ENCODE results near the gene GALNT17.
"Not testable (repeated sequence)": the region's sequence is repeated elsewhere in the genome, so short reads cannot be mapped to it uniquely, and the experiment has no call there.

Gene GALNT17

GRCh38 chr7:71237945-71238344 lies 106.0 kb downstream of the GALNT17 start:
- no peak for DNase-seq

GRCh38 chr7:71238581-71239295 lies 106.8 kb downstream of the GALNT17 start:
- no peak for DNase-seq

- DNase-seq: no peak
Measured at GRCh38 chr7:71239586-71240268, 107.8 kb downstream of the GALNT17 start.

GRCh38 chr7:71243736-71244410 lies 111.9 kb downstream of the GALNT17 start:
- DNase-seq: no peak

- no peak for DNase-seq
Measured at GRCh38 chr7:71245038-71245437, 113.1 kb downstream of the GALNT17 start.

GRCh38 chr7:71251706-71252105 lies 119.8 kb downstream of the GALNT17 start:
- no peak for DNase-seq

- DNase-seq: no peak
Measured at GRCh38 chr7:71254751-71255150, 122.8 kb downstream of the GALNT17 start.

GRCh38 chr7:71255537-71256178 lies 123.7 kb downstream of the GALNT17 start:
- DNase-seq: no peak

GRCh38 chr7:71261066-71261465 lies 129.1 kb downstream of the GALNT17 start:
- DNase-seq: no peak

- DNase-seq: not testable (repeated sequence)
Measured at GRCh38 chr7:71262834-71263233, 130.9 kb downstream of the GALNT17 start.

- no peak for DNase-seq
Measured at GRCh38 chr7:71264005-71264404, 132.1 kb downstream of the GALNT17 start.

GRCh38 chr7:71266912-71267311 lies 135.0 kb downstream of the GALNT17 start:
- DNase-seq: no peak

GRCh38 chr7:71267734-71268469 lies 136.0 kb downstream of the GALNT17 start:
- no peak for DNase-seq

GRCh38 chr7:71270558-71270957 lies 138.6 kb downstream of the GALNT17 start:
- no peak for DNase-seq

- DNase-seq: no peak
Measured at GRCh38 chr7:71271203-71271602, 139.3 kb downstream of the GALNT17 start.

- no peak for DNase-seq
Measured at GRCh38 chr7:71272509-71273490, 140.9 kb downstream of the GALNT17 start.

GRCh38 chr7:71278257-71278656 lies 146.3 kb downstream of the GALNT17 start:
- no peak for DNase-seq

- no peak for DNase-seq
Measured at GRCh38 chr7:71281261-71281660, 149.3 kb downstream of the GALNT17 start.

GRCh38 chr7:71283802-71284201 lies 151.9 kb downstream of the GALNT17 start:
- DNase-seq: no peak

GRCh38 chr7:71285571-71286145 lies 153.7 kb downstream of the GALNT17 start:
- no peak for DNase-seq

- DNase-seq: no peak
Measured at GRCh38 chr7:71286336-71286735, 154.4 kb downstream of the GALNT17 start.
